ENCODE data around the gene NEURL3.

GRCh38 chr2:96503637-96504243 lies 1.4 kb downstream of the NEURL3 start:
- TF ChIP-seq CTCF (IDR thresholded peaks at IDR 0.05 in 4 of 5, conservative IDR thresholded peaks at IDR 0.05 in 1 of 5): no peak
- TF ChIP-seq POLR2A (IDR thresholded peaks at IDR 0.05): no peak

Measured in gastrocnemius medialis (tissue), 4 donors.